ENCODE data around the gene PPP3CA.

GRCh38 chr4:101265816-101266172, 81.5 kb downstream of the PPP3CA start:
- TF ChIP-seq POLR2A (IDR thresholded peaks at IDR 0.05; ENCODE audit: low read depth, low read length) (no peak), POLR2AphosphoS5 (IDR thresholded peaks at IDR 0.05; ENCODE audit: low read depth, low read length) (no peak), SPI1 (IDR thresholded peaks at IDR 0.05; ENCODE audit: low read depth, low read length) (no peak), TAF1 (IDR thresholded peaks at IDR 0.05; ENCODE audit: low read depth, low read length) (no peak), PAX5 (IDR thresholded peaks at IDR 0.05; ENCODE audit: insufficient read depth, low read length, severe bottlenecking) (no peak)
